Lower lobe of right lung (tissue), 2 donors: ENCODE data around the gene ACBD6. TPM values are rescaled to one million over a fixed set of nuclear protein-coding genes. Genes with fewer than 3 reads are reported as not detected.

Experiments
- ATAC-seq, 2 donors: fragments of 200-7000 bp; cut with Tn5 transposase; one replicate each; pipeline ENCODE4 v1.9.1; 2020 to 2022; ENCODE audit warnings: mild to moderate bottlenecking in 2 of 2, moderate library complexity in 2 of 2
- DNase-seq: peaks from one replicate; pipeline ENCODE4 v3.0.0-alpha.2; 2020
- H3K27ac ChIP-seq: fragments of 200-600 bp; one replicate; pipeline ENCODE4 v1.8.0; 2022
- H3K27me3 ChIP-seq: fragments of 200-600 bp; one replicate; pipeline ENCODE4 v1.8.0; 2022; ENCODE audit warnings: low read depth
- H3K36me3 ChIP-seq: fragments of 200-600 bp; one replicate; pipeline ENCODE4 v1.8.0; 2022; ENCODE audit warnings: mild to moderate bottlenecking
- H3K4me1 ChIP-seq: fragments of 200-600 bp; one replicate; pipeline ENCODE4 v1.8.0; 2022
- H3K4me3 ChIP-seq: fragments of 200-600 bp; one replicate; pipeline ENCODE4 v1.8.0; 2022; ENCODE audit warnings: mild to moderate bottlenecking
- H3K9me3 ChIP-seq: fragments of 200-600 bp; one replicate; pipeline ENCODE4 v1.8.0; 2022
- CTCF ChIP-seq: fragments of 200-600 bp; IDR thresholded peaks from one replicate; pipeline ENCODE4 v1.8.0; 2022; ENCODE audit warnings: antibody characterized with exemption, mild to moderate bottlenecking
- intact Hi-C: fragments of 100-400 bp; cut with DNase I; formaldehyde crosslinking; loops from one replicate; pipeline ENCODE4 v1.11.0; 2022
- total RNA-seq: library from RNA; stranded (reverse); fragmentation: NEBNext Ultra II Directional; extraction: Animal tissue kit (Norgen Biotek cat#: 25700); gene quantifications from one replicate; pipeline ENCODE4 v1.2.1, GENCODE V29; 2021
- donor health status: DM: no; HTN: yes; CAD: no; lungs with severe emphysema.

Gene ACBD6
- total RNA-seq, 1 donor from 2014 or later = 37.4 TPM

GRCh38 chr1:180488661-180489060, 13.7 kb downstream of the ACBD6 start:
- Histone ChIP-seq H3K9me3 (no peaks in the 10 kb centered on the region), H3K27me3 (no peaks in the 10 kb centered on the region), H3K36me3 (peaks cover 57% of the 10 kb centered on the region), H3K27ac (no peak overlapping the region), H3K4me1 (no peaks in the 10 kb centered on the region), H3K4me3 (no peak overlapping the region)
- no peak for TF ChIP-seq CTCF
- intact Hi-C loops = no loop called here
- DNase-seq (no peak), ATAC-seq (no peak)

DNA sequence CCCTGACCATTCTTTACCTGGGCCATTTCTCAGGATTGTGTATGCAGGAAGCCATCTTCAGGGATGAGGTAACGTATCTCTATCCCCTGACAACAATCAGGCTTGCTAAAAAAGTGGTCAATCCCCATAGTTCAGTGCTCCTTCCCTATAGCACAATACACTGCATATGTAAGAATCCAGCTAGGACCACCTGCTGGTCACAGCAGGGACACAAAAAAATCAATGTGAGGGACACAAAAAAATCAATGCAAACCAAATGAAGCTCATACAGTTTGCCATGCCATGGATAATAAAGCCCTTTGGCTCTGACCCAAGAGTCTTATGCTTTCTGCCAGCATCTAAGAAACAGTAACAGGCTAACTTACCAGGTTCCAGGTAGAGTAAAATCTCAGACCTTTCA, 16.3 kb downstream of the ACBD6 start:
- Histone ChIP-seq H3K4me1 (peaks cover 6% of the 10 kb centered on the region), H3K9me3 (no peaks in the 10 kb centered on the region), H3K27me3 (no peaks in the 10 kb centered on the region), H3K36me3 (peaks cover 38% of the 10 kb centered on the region), H3K4me3 (no peak overlapping the region), H3K27ac (no peak overlapping the region)
- DNase-seq (no peak), ATAC-seq (no peak)
- TF ChIP-seq CTCF = no peak
- intact Hi-C loops = no loop called here

DNA sequence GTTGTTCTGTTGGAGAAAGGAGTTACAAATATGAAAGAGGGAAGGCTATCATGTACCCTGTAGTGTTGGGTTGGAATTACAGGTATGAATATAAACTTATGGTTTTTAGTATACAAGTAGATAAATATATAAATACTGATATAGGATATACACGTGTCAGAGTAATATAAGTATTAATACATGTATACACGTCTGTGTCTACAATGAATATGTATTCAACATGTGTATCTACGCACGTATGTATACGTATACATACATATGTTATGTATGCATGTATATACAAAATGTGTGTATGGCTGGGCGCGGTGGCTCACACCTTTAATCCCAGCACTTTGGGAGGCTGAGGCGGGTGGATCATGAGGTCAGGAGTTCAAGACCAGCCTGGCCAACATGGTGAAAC, 17.9 kb downstream of the ACBD6 start:
- Histone ChIP-seq H3K27me3 (no peaks in the 10 kb centered on the region), H3K9me3 (no peaks in the 10 kb centered on the region), H3K36me3 (peaks cover 35% of the 10 kb centered on the region), H3K4me1 (peaks cover 6% of the 10 kb centered on the region), H3K27ac (no peak overlapping the region), H3K4me3 (no peak overlapping the region)
- DNase-seq = no peak
- TF ChIP-seq CTCF = no peak
- no peak for ATAC-seq
- intact Hi-C loops = no loop called here

DNA sequence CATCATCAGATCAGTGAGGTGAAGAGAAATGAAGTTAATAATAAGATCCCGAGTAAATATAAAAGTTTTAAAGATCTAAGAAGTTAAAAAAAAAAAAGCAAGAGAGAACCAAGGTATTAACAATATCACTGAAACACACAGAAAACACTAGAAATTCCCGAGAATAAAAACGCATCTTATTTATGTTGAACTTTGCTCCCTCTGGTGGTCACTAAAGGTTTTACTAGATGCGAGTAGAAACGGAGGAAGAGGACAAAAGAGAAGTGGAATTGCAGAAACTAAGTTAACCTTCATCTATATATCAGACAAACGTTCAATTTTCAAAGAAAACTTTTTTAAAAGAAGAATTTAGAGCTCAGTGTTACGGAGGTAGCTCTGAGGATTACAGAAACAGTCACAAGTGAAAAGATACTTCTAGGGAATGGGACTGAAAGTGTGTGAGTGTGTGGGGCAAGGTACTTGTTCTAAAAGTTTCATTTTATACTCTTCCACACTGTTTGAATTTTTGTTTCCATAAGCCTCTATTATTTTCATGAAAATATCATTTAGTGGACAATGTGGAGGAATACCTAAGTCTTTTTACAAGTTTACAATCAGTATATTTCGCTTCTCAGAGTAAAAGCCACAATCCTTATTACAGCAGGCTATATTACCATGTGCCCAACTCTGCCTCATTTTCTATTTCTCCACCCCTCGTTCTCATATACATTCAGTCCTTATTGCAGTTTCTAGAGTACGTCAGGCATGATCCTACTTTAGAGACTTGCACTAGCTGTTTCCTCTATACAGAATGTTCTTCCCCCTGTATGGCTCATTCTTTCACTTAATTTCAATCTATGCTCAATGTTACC, 19.7 kb downstream of the ACBD6 start:
- intact Hi-C loops = no loop called here
- no peak for DNase-seq
- peak; percentile 77 for TF ChIP-seq CTCF
- no peak overlapping the region for H3K27ac ChIP-seq
- no peaks in the 10 kb centered on the region for H3K9me3 ChIP-seq
- no peak overlapping the region for H3K4me3 ChIP-seq
- no peak for ATAC-seq
- peaks cover 32% of the 10 kb centered on the region for H3K36me3 ChIP-seq
- H3K27me3 ChIP-seq = no peaks in the 10 kb centered on the region
- peaks cover 6% of the 10 kb centered on the region for H3K4me1 ChIP-seq

- ATAC-seq (no peak), DNase-seq (no peak)
- intact Hi-C loops = no loop called here
- Histone ChIP-seq H3K9me3 (no peaks in the 10 kb centered on the region), H3K27me3 (no peaks in the 10 kb centered on the region), H3K36me3 (no peaks in the 10 kb centered on the region), H3K4me3 (no peak overlapping the region), H3K4me1 (no peaks in the 10 kb centered on the region), H3K27ac (no peak overlapping the region)
- TF ChIP-seq CTCF = no peak
Observed at GRCh38 chr1:180470031-180470430, 32.3 kb downstream of the ACBD6 start.
